Putamen (tissue), 1 donor: Measurements from ENCODE around the gene JAK3.
"Not testable (repeated sequence)": the region's sequence is repeated elsewhere in the genome, so short reads cannot be mapped to it uniquely, and the experiment has no call there.

Experiments used
- DNase-seq: peaks from one replicate; pipeline ENCODE4 v3.0.0-alpha.2; 2016; ENCODE audit warnings: low spot score

Gene JAK3

DNA sequence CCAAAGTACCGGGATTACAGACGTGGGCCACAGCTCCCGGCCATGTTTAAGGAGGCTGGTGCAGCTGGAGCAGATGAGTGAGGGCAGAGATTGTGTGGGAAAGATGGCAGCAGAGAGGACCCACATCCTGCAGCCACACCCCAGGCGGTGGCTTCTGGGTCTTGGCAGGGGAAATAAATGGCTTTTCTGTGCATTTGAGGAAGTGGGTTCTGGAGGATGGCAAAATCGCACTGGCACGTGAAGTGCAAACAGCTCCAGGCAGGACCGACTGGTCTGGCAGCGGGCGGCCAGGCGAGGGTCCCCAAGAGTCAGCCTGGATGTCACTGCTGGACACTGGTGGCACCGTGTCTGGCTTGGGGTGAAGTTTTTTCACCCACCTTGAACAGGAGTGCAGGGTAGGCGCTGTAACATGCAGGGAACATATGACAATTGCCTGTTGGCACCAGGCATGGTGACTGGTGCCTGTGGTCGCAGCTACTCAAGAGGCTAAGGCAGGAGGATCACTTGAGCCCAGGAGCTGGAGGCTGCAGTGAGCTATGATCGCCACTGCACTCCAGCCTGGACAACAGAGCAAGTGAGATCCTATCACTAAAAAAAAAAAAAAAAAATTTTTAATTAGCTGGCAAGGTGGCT is 44.4 kb downstream of the JAK3 start:
- DNase-seq = no peak

DNA sequence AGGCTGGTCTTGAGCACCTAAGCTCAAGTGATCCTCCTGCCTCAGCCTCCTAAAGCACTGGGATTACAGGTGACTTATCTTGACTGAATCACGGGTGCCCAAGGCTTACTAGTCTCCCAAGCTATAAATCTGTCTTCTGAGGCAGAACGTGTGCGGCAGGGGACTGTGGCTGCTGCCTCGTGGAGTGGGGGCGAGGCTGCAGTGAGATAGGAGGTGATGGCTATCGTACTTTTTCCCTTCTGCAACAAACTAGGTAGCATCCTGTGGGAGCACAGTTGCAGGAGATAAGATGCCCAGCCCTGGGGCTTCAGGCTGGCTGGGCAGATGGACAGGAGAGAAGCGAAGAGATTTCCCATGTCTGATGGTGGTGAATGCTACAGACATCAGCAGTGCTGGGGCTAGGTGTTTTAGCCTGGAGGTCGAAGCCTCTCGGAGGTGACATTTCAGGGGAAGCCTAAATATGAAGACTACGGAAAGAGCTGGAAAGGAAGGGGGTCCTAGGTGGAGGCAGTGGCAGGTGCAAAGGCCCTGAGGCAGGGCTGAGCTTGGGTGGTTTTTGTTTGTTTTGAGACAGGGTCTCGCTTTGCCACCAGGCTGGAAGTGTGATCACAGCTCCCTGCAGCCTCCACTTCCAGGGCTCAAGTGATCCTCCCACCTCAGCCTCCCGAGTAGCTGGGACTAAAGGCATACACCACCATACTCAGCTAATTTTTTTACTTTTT is 45.5 kb downstream of the JAK3 start:
- DNase-seq = no peak

DNA sequence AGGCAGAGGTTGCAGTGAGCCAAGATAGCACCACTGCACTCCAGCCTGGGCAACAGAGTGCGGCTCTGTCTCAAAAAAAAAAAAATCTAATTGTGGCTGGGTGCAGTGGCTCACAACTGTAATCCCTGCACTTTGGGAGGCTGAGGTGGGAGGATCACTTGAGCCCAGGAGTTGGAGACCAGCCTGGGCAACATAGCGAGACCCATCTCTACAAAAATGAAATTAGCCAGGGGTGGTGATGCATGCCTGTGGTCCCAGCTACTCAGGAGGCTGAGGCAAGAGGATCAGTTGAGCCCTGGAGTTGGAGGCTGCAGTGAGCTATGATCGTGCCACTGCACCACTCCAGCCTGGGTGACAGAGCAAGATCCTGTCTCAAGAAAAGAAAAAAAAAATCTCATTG is 49.2 kb downstream of the JAK3 start:
- not testable (repeated sequence) for DNase-seq

DNA sequence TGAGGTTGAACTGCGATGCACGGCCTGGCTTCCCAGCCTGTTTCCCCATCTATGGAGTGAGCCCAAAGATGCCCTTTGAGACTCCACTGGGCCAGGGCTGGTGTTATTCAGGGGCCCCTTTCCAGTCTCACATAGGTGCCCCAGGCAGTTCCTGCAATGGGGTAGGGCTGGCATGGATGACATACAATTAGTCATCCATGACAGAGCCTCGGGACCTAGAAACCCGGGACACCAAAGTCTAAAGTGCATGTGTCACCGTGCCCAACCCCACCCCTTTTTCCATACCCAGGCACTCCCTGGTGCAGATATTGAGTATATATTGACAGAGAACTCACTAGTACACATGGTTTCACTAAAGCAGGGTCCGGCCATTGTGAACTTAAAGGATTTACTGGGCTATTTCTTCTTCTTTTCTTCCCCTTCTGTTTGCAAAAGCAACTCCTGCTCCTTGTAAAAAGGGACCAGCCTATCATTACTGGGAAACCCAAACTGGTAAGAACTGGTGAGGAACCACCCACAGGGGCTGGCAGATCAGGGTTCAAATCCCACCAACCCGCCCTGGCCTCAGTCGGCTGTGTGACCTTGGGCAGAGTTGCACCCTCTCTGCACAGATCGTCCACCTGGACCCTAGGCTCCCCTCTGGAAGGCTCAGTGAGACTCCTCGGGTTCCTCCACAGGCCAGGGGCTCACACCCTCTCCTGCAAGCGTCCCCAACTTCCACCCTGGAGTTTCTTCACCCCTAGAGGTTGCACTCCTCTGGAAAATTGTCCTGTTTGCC is 50.2 kb downstream of the JAK3 start:
- DNase-seq = no peak

DNA sequence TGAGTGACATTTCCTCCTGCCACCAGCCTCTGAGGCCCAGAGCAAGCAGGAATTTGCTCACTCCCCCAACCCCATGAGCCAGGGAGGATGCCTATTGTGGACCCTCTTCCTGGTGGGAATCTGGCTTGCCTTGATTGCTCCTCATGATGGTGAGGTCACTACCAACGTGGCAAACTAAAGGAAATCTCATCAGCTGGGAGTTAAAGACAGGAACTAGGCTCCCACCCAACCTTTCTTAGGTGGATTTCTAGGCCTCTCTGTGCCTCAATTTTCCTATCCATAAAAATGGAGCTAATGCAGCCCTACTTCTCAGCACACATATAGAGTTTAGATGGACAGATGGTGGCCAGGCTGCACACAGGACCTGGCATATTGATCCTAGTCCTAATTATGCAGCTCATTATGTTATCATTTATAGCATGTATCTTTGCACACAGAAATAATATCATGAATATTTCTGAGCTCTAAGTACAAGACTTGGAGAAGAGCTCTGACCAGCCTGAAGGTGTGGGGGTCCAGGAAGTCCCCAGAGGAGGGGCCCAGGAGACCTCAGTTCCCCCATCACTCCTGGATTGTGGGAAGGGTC is 50.9 kb downstream of the JAK3 start:
- no peak for DNase-seq

DNA sequence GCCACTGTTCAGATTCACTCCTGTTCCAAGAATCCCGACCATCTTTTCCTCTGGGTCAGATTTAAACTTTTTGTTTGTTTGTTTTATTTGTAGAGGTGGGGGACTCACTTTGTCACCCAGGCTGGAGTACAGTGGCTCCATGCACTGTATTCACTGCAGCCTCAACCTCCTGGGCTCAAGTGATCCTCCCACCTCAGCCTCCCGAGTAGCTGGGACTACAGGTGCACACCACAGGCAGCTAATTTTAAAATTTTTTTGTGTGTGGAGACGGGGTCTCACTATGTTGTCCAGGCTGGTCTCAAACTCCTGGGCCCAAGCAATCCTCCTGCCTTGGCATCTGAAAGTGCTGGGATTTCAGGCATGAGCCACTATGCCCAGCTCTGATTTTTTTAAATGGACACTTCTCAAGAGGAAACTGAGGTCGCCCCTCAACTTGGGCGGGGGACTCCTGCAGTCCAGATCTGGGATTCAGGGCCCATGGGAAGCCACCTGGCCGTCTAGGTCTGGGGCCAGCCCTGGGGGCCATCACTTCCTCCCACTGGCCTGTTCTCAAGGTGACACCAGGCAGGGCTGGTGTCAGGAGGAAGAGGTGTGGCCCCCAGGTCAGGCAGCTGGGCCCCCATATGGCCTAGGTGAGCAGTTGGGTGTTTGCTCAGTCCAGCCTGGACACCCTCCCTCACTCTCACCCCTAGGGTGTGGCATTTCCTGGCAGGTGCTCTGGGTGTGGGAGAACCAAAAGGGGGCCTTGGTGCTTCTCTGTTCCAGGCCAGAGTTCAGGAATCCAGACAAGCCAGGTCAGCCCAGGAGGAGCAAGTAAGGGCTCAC is 51.6 kb downstream of the JAK3 start:
- no peak for DNase-seq

DNA sequence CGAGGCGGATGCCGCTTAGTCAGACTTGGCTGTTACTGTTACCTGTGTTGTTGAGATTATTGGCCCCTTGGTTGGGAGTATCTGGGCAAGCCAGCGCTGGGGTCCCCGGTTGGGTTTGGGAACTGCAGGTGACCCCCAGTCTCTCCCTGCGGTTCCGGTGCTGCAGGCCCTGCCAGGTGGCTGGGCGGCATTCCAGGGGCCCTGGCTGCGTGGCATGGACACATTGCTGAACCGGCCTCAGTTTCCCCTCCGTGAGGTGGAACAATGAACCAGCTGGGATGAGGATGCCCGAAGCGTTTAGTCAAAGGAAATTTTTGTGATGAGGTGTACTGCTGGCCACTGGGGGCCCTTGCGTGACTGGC is 52.3 kb downstream of the JAK3 start:
- DNase-seq = no peak

DNA sequence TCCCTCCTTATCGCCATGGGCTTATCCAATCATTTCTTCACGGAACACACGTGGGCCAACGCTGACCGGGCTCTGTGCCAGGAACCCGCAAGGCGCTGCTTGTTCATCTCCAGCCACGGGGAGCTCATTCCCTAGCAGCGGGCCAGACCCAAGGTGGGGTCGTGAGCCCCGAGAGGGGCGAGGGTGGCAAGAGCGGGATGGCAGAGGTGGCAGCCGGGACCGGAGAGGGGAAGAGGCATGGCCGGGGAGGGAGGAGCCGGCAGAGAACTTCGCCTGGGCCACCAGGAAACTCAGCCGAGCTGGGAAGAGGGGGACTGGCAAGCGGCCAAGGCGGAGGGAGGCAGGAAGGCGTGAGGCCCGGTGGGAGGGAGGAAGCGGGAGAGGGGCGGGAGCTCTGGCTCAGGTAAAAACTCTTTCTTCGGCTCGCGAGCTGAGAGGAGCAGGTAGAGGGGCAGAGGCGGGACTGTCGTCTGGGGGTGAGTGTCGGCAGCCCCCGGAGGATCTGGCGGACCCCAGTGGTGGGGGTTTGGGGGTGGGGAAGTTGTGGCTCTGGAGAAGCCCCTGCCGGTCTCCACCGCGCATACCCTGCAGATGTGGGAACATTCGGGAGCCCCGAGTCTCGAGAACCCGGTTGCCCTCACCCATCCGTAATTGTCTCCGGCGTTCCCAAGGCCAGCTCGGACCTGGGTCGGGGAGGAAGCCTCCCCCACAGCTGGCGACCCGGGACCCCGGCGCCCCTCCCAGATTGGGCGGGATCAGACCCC is 52.9 kb downstream of the JAK3 start, which contains the start of gene B3GNT3:
TSS of gene B3GNT3 (plus strand) at position 408 of the 764 bp plus-strand sequence. CDS start 12,670 bp downstream, outside the sequence.
- no peak for DNase-seq

DNA sequence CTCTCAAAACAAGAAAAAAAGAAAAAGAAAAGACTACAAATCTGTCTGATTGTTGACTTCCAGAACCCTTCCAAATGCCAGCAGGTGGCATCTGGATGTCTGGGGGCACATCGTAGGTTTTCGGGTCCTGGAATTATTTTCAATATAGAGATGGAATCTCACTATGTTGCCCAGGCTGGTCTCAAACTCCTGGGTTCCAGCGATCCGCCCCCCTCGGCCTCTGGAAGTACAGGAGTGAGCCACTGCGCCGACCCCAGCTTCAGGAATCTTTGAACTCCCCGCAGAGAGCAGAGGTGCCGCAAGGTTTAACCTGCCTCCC is 53.4 kb downstream of the JAK3 start:
- DNase-seq = no peak

DNA sequence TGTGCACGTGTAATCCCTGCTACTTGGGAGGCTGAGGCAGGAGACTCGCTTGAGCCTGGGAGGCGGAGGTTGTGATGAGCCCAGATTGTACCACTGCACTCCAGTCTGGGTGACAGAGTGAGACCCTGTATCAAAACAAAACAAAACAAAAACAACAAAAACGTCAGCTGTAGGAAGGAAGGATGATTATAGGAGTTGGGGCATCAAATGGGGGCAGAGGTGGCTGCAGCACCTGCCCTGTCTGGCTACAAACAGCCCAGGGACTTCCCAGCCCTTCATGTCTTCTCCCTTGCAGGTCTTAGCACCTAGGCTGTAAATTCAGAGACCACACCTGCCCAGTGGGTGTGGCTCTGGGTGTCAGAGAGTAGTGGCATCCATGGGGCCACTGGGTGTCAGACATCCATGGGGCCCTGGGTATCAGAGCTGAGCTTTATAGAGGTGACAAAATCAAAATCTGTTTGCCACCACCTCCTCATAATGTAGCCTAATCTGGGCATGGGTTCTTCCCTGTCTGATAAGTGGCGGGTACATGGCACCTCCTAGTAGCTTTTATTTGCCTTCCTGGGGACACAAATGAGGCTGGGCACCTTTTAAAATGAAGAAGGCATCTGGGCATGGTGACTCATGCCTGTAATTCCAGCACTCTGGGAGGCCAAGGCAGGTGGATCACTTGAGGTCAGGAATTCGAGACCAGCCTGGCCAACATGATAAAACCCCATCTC is 57.6 kb downstream of the JAK3 start:
- no peak for DNase-seq

DNA sequence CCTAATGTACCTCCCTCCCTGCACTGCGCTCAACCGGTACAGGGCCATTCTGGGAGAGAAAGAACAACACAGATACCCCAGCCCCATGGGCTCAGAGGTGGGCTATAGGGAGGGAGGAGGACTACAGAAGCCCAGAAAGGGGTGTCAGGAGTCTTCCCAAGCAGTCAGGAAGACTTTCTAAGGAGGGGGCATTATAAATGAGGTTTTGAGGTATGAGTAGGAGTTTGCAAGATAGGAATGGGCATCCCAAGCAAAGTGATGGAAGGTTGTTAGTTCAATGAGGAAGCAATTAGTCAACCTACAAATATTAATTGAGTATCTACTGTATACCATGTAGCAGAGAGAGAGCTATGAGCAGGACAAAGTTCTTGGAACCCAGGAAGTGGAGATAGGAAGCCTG is 59.1 kb downstream of the JAK3 start:
- no peak for DNase-seq

DNA sequence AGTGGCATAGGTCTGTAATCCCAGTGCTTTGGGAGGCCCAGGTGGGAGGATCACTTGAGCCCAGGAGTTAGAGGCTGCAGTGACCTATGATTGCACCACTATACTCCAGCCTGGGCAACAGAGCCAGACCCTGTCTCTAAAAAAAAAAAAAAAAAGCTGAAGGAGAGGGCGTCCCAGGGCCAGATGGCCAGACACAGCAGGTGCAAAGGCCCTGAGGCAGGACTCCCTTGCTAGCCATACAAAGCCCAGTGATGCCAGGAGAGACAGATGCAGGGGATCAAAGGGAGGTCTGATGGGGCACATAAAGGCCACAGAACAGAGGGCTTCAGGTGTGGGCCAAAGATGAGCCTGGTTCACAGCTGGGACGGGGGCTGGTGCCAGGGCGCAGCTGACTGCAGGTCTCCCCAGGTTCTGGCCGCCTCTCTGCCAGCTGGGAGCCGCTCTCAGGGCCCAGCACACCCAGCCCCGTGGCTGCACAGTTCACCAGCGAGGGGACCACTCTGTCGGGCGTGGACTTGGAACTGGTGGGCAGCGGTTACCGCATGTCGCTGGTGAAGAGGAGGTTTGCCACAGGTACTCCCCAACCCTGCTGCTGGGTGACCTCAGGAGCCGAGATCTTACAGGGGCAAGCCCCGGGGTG is 60.4 kb downstream of the JAK3 start:
- no peak for DNase-seq

DNA sequence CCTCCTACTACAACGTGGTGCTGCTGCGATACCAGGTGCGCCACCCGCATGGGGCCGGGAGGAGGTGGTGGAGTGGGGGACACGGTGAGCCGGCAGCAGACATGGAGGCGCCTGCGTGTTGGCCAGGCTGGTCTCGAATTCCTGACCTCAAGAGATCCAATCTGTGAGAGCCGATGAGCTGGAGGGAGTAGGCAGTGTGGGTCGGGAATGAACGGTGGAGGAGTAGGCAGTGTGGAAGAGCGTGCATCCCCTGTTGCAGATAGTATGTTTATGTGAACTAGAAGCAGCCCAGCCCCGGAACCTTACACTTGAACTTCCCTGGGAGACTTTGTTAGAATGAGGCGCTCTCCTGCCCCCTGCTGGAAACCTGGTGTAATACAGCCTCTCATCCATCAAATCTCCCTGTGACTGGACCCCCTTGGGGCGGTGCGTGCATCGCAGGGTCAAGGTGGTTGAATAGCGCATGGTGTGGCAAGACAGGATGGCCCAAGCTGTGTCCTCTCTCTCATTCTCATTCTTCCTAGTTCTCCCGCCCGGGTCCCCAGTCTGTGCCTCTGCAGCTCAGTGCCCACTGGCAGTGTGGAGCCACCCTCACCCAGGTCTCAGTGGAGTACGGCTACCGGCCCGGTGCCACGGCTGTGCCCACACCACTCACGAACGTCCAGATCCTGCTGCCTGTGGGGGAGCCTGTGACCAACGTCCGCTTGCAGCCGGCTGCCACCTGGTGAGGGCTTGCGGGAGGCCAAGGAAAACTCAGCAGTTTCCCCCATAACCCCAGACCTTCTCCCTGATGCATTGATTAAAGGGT is 63.4 kb downstream of the JAK3 start:
- DNase-seq = peak; percentile 65

DNA sequence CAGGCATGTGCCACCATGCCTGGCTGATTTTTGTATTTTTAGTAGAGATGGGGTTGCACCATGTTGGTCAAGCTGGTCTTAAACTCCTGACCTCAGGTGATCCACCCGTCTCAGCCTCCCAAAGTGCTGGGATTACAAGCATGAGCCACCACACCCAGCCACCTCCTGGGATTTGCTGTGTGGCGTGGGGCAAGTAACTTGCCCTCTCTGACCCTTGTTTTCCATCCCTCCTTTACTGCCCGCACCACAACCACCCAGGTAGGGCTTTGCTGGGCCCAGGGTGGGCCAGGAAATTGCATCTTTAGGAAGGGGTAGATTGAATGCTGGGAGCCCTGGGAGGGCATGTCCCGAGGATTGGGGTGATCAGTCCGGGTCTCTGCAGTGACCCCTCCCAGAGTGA is 64.1 kb downstream of the JAK3 start:
- not testable (repeated sequence) for DNase-seq

DNA sequence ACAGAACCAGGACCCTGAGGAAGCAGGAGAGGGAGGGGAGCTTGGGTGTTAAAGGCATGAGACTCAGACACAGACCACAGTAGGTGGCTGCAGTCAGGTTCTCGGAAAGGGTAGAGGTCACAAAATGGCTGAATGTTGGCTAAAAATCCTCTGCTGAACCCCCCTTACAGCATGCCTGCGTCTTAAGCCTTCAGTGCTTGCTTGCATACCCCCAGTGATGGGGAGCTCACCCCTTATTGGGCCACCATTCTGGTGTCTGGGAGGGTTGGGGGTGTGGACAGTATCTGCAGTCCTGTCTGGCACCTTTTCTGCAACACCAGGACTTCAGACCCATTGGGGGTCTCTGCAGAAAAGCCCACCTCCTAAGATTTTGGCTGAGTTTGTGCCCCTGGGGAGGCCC is 67.0 kb downstream of the JAK3 start:
- DNase-seq = no peak

DNA sequence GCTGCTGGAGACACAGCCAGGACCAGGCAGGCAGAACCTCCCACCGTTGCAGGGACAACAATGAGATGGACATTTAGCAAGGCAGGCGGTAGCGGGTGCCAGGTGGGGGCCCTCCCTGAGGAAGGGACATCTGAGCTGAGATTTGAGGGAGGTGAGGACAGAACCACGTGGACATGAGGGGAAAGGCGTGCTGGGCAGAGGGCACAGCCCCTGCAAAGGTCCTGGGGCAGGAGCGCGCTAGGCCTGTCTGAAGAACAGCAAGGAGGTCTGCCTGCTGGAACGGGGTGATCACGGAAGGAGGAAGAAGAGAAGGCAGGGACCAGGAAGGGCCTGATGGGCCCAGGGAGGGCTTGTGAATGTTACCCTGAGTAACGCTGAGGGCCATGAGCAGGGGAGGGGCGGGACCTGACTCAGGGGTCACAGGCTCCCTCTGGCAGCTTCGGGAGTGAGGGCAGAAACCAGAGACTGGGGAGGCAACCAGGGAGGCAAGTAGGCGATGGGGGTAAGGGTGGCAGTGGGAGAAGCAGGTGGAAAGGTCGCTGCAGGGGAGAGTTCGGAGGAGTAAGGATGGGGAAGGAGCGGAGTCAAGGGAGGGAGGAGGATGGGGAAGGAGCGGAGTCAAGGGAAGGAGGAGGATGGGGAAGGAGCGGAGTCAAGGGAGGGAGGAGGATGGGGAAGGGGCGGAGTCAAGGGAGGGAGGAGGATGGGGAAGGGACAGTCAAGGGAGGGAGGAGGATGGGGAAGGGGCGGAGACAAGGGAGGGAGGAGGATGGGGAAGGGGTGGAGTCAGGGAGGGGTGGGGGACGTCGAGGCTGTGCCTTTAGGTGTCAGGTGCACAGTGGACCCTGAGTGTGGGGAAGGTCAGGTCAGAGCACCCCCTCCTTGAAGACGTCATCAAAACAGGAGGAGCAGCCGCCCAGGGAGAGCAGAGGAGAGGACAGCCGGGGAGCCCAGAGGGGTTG is 68.5 kb downstream of the JAK3 start:
- DNase-seq = peak; percentile 67

DNA sequence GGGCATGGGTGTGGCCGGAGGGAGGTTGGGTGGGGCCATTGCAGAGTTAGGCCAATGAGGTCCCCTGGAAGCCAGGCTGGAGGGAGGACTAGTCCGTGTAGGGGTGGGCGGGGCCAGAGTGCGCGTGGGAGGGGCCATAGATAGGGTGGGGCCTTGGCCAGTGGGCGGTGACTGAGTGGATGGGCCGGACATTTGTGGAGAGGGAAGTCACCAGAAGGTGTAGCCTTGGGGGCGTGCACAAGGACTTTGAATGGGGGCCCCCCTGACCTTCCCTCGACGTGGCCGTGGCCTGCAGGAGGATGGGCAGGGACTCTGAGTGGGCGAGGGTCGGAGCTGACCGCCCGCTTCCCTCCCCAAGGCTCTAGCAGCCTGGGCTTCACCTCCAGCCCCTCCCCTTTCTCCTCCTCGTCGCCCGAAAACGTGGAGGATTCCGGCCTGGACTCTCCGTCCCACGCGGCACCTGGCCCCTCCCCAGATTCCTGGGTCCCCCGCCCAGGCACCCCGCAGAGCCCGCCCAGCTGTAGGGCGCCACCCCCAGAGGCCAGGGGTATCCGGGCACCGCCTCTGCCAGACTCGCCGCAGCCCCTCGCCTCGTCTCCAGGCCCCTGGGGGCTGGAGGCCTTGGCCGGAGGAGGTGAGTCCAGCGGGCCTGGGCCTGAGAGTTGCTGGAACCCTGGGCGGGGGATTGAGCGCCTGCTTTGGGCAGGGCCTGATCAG is 69.4 kb downstream of the JAK3 start:
- no peak for DNase-seq
